Bronchial epithelial cell (primary cell): Measurements from ENCODE around the gene CPM. TPM values are rescaled to one million over a fixed set of nuclear protein-coding genes. Genes with fewer than 3 reads are reported as not detected.

Experiments
- DNase-seq: peaks from one replicate; pipeline ENCODE4 v3.0.0-alpha.2; 2010; ENCODE audit warnings: low read depth
- FAIRE-seq: peaks from 2 replicates; lab custom pipeline; 2011; peaks lifted over from hg19 to GRCh38; lab: Jason Lieb, UNC
- H3K27me3 ChIP-seq: 2 replicates; pipeline ENCODE4 v1.5.1; 2011; ENCODE audit warnings: low read length; ENCODE audit not compliant: control insufficient read depth, insufficient read depth
- H3K36me3 ChIP-seq: 2 replicates; pipeline ENCODE4 v1.5.1; 2011; ENCODE audit warnings: low read length; ENCODE audit not compliant: control insufficient read depth, insufficient read depth
- H3K4me3 ChIP-seq: 2 replicates; pipeline ENCODE4 v1.5.1; 2011; ENCODE audit warnings: mild to moderate bottlenecking, low read depth, low read length, control low read depth
- CTCF ChIP-seq: IDR thresholded peaks from 2 replicates; pipeline ENCODE4 v1.5.1; 2011; ENCODE audit warnings: mild to moderate bottlenecking, moderate library complexity, low read length, control low read depth, inconsistent platforms; ENCODE audit not compliant: insufficient read depth, severe bottlenecking
- total RNA-seq: library from RNA; depleted of rRNA; stranded (reverse); fragments of >200 nt; gene quantifications from 2 replicates; pipeline ENCODE4 v1.2.1, GENCODE V29; 2014

Gene CPM
- total RNA-seq, 1 donor from 2014 or later: 7.1 TPM

- no peak for TF ChIP-seq CTCF
- DNase-seq: no peak
- no peaks in the 10 kb centered on the region for H3K27me3 ChIP-seq
- H3K36me3 ChIP-seq: peaks cover 22% of the 10 kb centered on the region
- FAIRE-seq: no peak
- no peak overlapping the region for H3K4me3 ChIP-seq
Measured at GRCh38 chr12:68828672-68829068, 104.3 kb downstream of the CPM start.

GRCh38 chr12:68827895-68828671 is 104.9 kb downstream of the CPM start:
- Histone ChIP-seq H3K4me3 (no peak overlapping the region), H3K36me3 (peaks cover 23% of the 10 kb centered on the region), H3K27me3 (no peaks in the 10 kb centered on the region)
- no peak for TF ChIP-seq CTCF
- FAIRE-seq (no peak), DNase-seq (no peak)

- no peak for TF ChIP-seq CTCF
- peaks cover 23% of the 10 kb centered on the region for H3K36me3 ChIP-seq
- no peak for DNase-seq
- H3K4me3 ChIP-seq: no peak overlapping the region
- FAIRE-seq: no peak
- no peaks in the 10 kb centered on the region for H3K27me3 ChIP-seq
Measured at GRCh38 chr12:68825569-68826217, 107.3 kb downstream of the CPM start.

- no peak for FAIRE-seq
Measured at GRCh38 chr12:68824597-68825250, 108.2 kb downstream of the CPM start.

GRCh38 chr12:68824131-68824530 is 108.8 kb downstream of the CPM start:
- FAIRE-seq (no peak), DNase-seq (no peak)
- peaks cover 23% of the 10 kb centered on the region for H3K36me3 ChIP-seq
- TF ChIP-seq CTCF: no peak
- H3K4me3 ChIP-seq: no peak overlapping the region
- no peaks in the 10 kb centered on the region for H3K27me3 ChIP-seq

More at GRCh38 chr12:68824597-68825250, 108.2 kb downstream of the CPM start:
- no peak for TF ChIP-seq CTCF
- no peak for DNase-seq
- Histone ChIP-seq H3K36me3 (peaks cover 24% of the 10 kb centered on the region), H3K4me3 (no peak overlapping the region), H3K27me3 (no peaks in the 10 kb centered on the region)
